Frontal cortex (tissue), 4 donors: ENCODE results near the gene UBE3D. TPM values are rescaled to one million over a fixed set of nuclear protein-coding genes. Genes with fewer than 3 reads are reported as not detected.
"Not testable (repeated sequence)": the region's sequence is repeated elsewhere in the genome, so short reads cannot be mapped to it uniquely, and the experiment has no call there.

Experiments
- DNase-seq, 2 donors: peaks; one replicate each; pipeline ENCODE4 v3.0.0; 2012; ENCODE audit warnings: low spot score in 2 of 2
- FAIRE-seq: peaks from 2 replicates; lab custom pipeline; 2012; peaks lifted over from hg19 to GRCh38; lab: Jason Lieb, UNC
- total RNA-seq: library from RNA; depleted of rRNA; stranded (reverse); fragments of >200 nt; gene quantifications from one replicate; pipeline ENCODE4 v1.2.3, GENCODE V29; 2014
- donor health status: control.
- donor health status: control.
- donor health status: control.

Gene UBE3D
- total RNA-seq, 1 donor from 2014 or later = 24.9 TPM

GRCh38 chr6:82882363-82883023 is 183.1 kb downstream of the UBE3D start:
- FAIRE-seq (no peak), DNase-seq (no peak)

GRCh38 chr6:82881519-82881918 is 184.1 kb downstream of the UBE3D start:
- DNase-seq (no peak), FAIRE-seq (no peak)

DNA sequence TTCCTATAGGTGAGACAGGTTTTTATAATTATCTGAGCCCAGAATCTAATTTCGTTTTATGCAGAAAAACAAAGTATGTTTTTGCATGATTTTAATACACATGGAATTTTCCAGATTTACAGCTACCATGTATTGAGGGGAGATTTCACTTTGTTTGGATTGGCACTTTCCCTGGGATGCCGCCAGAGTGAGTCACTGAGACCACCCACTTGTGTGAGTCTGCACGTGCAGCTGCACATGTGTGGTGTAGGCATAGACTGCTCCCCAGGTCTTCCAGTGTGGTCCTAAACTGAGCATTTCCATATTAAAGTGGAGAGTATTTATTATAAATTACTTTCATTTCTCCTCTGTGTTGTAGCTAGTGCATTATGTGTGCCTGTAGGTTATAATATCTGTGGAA is 186.8 kb downstream of the UBE3D start:
- FAIRE-seq = no peak
- no peak for DNase-seq

DNA sequence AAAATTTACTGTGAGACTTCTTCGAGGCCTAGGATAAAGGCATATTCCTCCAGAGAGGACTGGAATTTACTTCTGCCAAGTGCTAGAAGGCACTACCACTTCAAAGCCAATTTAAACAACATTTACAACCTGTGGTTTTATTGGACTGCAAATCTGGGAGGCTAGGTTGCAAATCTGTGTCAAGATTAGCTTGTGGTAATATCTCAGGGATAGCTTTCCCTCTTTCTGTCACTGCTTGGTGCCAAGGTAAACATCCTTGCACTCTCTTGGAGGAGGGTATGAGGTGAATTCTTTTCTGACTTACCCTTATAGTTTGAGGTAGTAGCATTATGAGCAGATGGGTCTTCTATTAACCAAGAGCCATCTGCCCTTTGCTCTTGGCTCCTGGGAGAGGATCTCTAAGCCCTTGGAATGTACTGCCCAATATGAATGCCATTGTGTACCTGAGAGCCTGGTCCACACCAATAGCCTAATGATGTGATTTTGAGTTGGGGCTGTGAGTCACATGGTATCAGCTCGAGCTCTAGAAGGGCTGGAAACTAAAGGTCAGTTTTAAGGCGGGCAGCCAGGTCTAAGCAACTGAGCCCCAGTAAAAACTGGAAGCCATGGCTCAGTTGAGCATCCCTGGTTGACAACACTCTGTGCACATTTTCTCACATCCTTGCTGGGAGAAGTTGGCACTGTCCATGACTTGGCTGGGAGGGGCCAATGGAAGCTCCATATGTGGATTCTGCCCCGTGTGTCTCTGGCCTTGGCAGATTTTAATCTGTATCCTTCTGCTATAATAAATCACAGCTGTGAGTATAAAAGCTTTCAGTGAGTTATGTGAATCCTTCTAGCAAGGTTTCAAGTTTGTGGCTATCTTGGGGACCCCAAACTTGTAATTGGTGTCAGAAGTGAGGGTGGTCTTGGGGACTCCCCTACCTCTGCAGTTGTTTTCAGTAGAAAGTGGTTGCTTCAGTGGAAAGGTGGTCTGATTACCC is 188.1 kb downstream of the UBE3D start:
- FAIRE-seq (no peak), DNase-seq (no peak)

DNA sequence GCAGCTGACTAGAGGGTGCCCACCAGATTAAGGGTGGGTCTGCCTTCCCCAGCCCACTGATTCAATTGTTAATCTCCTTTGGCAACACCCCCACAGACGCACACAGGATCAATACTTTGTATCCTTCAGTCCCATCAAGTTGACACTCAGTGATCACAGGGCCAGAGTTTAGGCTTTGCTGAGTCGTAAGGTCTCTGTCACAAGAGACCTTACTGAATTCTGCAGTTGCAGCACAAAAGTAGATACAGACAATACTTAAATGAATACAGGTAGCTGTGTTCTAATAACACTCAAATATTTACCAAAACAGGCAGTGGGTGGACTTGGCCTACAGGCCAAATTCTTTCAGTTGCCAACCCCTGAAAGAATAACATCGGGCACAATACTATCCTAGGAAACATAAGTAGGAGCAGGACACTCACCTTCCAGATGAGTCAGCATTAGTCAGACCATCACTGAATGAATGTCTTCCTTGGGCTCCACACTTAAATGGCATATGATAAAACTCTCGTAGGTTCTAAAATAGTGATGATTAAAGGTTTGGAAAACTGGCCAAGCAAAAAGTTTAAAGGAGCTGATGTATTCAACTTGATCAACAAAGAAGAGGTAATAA is 190.0 kb downstream of the UBE3D start:
- no peak for DNase-seq
- no peak for FAIRE-seq

GRCh38 chr6:82874867-82875266 is 190.8 kb downstream of the UBE3D start:
- no peak for DNase-seq
- no peak for FAIRE-seq

- FAIRE-seq = no peak
- DNase-seq = no peak
These were observed 193.5 kb downstream of the UBE3D start for GRCh38 chr6:82872185-82872584.

GRCh38 chr6:82870582-82871172 is 195.0 kb downstream of the UBE3D start:
- no peak for FAIRE-seq
- no peak for DNase-seq

DNA sequence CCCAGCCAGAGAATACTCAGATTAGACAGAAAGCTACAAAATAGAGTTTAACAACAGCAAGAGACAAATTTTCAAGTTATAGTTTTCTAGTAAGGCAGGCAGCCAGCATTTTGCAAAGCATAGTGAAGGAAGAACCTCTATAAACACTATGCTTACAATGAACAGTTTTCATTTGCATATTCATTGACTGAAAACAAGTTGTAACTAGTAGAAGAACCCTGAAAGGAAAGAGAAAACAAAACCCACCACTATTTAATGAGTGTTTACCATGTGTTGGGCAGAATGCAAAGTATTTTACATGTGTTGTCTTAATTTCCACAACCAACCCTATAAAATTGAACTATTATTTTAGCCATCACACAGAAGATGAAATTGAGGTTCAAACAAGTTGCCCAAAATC is 196.1 kb downstream of the UBE3D start:
- FAIRE-seq (no peak), DNase-seq (no peak)

DNA sequence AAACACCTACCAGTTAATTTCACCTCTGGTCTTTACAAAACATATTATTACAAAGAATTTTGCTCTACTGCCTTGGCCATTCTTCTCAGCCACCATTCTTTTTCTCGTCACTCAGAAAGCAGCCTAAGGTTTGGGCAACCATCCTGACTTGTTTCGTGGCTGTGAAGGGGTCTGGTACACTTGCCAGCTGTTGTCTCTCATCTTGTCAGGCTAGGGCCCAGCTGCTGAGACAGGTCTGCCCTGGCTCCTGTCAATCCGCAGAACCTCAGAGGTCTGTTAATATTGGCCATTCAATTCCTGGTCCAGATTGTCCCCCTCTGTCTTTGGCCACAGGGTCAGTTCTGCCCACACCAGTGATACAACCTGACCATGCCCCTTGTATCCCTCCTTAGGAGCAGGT is 197.7 kb downstream of the UBE3D start:
- FAIRE-seq (no peak), DNase-seq (no peak)

- FAIRE-seq (no peak), DNase-seq (no peak)
These were observed 199.2 kb downstream of the UBE3D start for GRCh38 chr6:82866446-82866845.

DNA sequence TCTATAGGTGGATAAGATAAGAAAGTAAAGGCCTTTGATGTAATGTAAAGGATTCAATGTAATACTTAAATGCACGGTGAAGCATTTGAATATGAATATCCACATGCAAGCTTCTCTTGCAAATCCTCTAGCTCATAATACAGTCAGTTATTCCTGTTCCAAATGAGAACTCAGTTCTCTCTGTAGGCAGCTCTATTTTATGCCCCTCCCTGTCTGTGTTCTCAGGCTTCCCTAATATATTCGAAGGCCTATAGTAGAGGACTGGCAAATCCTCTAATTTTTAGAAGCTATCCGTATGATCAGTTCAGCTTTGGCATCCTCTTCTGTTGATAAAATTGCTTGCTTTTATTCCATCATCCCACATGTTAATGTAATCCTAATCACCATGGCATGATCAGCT is 200.2 kb downstream of the UBE3D start:
- FAIRE-seq = no peak
- no peak for DNase-seq

DNA sequence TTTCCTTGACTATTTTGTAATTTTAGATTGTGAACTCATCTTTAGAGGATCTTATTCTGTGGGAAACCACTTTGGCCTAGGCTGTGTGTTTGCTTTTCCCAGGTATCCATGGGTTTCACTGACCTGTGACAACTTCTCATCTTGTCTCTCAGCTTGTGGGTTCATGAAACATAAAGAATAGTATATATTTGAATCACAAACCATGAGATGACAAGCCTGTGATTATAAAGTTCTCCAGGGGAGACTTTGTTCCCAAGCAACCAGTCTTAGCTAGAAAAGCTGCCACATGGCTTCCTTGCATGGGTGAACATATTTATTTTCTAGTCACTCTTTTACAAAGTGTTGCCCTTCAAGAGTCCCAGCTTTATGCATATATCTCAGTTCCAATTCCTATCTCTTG is 201.9 kb downstream of the UBE3D start:
- no peak for FAIRE-seq

GRCh38 chr6:82862543-82862942 is 203.1 kb downstream of the UBE3D start:
- FAIRE-seq = no peak

More for the DNA sequence above, 201.9 kb downstream of the UBE3D start:
- DNase-seq = no peak

GRCh38 chr6:82861121-82861520 is 204.5 kb downstream of the UBE3D start:
- FAIRE-seq (no peak), DNase-seq (no peak)

More at GRCh38 chr6:82862543-82862942, 203.1 kb downstream of the UBE3D start:
- no peak for DNase-seq

GRCh38 chr6:82856077-82856476 is 209.6 kb downstream of the UBE3D start:
- FAIRE-seq, DNase-seq: not testable (repeated sequence)

- DNase-seq, FAIRE-seq: not testable (repeated sequence)
These were observed 212.7 kb downstream of the UBE3D start for GRCh38 chr6:82852904-82853303.

DNA sequence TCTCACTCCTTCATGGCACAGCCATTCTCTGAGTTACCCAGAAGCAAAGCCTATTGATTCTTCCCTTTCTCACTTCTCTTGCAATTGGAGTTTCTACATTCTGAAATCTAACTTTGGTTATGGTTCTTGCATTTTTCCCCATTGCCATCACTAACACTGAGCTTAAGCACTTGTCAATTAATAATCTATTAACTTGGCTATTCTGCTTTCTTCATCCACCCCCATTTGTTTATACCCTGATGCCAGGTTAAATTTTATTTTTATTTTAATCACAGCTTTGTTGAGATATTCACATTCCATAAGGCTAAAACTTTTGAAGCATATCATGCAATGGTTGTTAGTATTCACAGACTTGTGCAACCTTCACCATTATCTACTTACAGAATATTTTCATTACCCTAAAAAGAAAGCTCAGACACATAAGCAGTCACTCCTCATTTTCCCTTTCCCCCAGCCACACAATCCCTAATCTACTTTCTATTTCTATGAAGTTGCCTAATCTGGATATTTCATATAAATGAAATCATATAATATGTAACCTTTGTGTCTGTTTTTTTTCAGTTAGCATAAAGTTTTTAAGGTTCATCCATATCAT is 222.3 kb downstream of the UBE3D start:
- no peak for DNase-seq
- FAIRE-seq = no peak

DNA sequence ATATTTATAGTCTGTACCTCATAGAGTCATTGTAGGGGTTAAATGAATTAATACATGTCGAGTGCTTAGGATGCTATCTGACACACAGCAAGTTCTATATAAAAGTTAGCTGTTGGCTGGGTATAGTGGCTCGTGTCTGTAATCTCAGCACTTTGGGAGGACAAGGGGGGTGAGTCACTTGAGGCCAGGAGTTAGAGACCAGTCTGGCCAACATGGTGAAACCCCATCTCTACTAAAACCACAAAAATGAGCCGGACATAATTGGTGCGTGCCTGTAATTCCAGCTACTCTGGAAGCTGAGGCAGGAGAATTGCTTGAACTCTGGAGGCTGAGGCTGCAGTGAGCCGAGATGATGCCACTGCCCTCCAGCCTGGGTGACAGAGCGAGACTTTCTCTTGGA is 222.9 kb downstream of the UBE3D start:
- no peak for FAIRE-seq
- no peak for DNase-seq
